Transverse colon (tissue), 4 donors: Measurements from ENCODE around the gene PDRG1. TPM values are rescaled to one million over a fixed set of nuclear protein-coding genes. Genes with fewer than 3 reads are reported as not detected.
"Not testable (repeated sequence)": the region's sequence is repeated elsewhere in the genome, so short reads cannot be mapped to it uniquely, and the experiment has no call there.

Experiments used
- DNase-seq: peaks from one replicate; pipeline ENCODE4 v3.0.0-alpha.2; 2019
- H3K27ac ChIP-seq, 4 donors: fragments of 200-600 bp; sonication (generic); 2 replicates each; pipeline ENCODE4 v1.5.1; 2016 to 2018; ENCODE audit warnings: inconsistent platforms in 4 of 4
- H3K27me3 ChIP-seq: fragments of 200-600 bp; sonication (generic); 2 replicates; pipeline ENCODE4 v1.5.1; 2017; ENCODE audit warnings: inconsistent platforms
- H3K36me3 ChIP-seq, 4 donors: fragments of 200-600 bp; sonication (generic); 2 replicates each; pipeline ENCODE4 v1.5.1; 2017 to 2019; ENCODE audit warnings: inconsistent platforms in 4 of 4
- H3K4me1 ChIP-seq, 4 donors: fragments of 200-600 bp; sonication (generic); 2 replicates each; pipeline ENCODE4 v1.5.1; 2017 to 2020; ENCODE audit warnings: inconsistent platforms in 4 of 4
- H3K4me3 ChIP-seq, 4 donors: fragments of 200-600 bp; sonication (generic); 1 replicate in 1 of 4; 2 replicates in 3 of 4; pipeline versions ENCODE4 v1.5.1 to v1.6.1; 2017 to 2019; ENCODE audit warnings: inconsistent platforms in 4 of 4
- H3K9me3 ChIP-seq, 2 donors: fragments of 200-600 bp; sonication (generic); 2 replicates each; pipeline ENCODE4 v1.5.1; 2017 to 2019; ENCODE audit warnings: inconsistent platforms in 2 of 2
- EP300 ChIP-seq: sonication (generic); formaldehyde crosslinking; IDR thresholded peaks from one replicate; pipeline ENCODE4 v1.6.1; 2017; ENCODE audit warnings: antibody characterized with exemption, low read depth
- POLR2A ChIP-seq: fragments of 450-650 bp; IDR thresholded peaks from one replicate; pipeline ENCODE4 v1.6.1; 2016; ENCODE audit warnings: antibody characterized with exemption, mild to moderate bottlenecking, moderate library complexity
- POLR2AphosphoS5 ChIP-seq, 3 donors: sonication (generic); formaldehyde crosslinking; IDR thresholded peaks; one replicate each; pipeline ENCODE4 v1.6.1; 2016; ENCODE audit warnings: antibody characterized with exemption in 3 of 3
- WGBS, 2 donors: methylation state at CpG; one replicate each; pipeline ENCODE4 v1.1.5; 2018; ENCODE audit warnings: low coverage in 1 of 2; 5-methylcytosine and 5-hydroxymethylcytosine counted together
- in situ Hi-C, 4 donors: fragments of 200-750 bp; cut with MboI; loops; one replicate each; pipeline versions ENCODE4 v1.15.0 to v1.15.1; 2017; ENCODE audit warnings: low sequenced_read_pairs in 3 of 4, low pct_ligation_motif_present in 1 of 4, low pct_unique_long_range_greater_than_20kb in 1 of 4
- intact Hi-C: fragments of 100-400 bp; cut with DNase I; formaldehyde crosslinking; loops from one replicate; pipeline ENCODE4 v1.15.1; 2023; ENCODE audit warnings: low total_unique reads
- total RNA-seq, 4 donors: library from RNA; depleted of rRNA; stranded (reverse); fragments of >200 nt; gene quantifications; one replicate each; pipeline ENCODE4 v1.1.0, GENCODE V29; 2016
- TF ChIP-seq, protein P1 (sequence below), 5 experiments: fragments of 200-600 bp in 3 of 5; fragments of 450-650 bp in 2 of 5; sonication (generic) in 3 of 5; IDR thresholded peaks; 1 replicate in 2 of 5; 2 replicates in 3 of 5; pipeline ENCODE4 v1.5.1; 2016 to 2017; ENCODE audit warnings: antibody characterized with exemption in 5 of 5, inconsistent platforms in 3 of 5, mild to moderate bottlenecking in 2 of 5, moderate library complexity in 1 of 5

PDRG1 gene
- total RNA-seq, 4 donors from 2014 or later, result 2.2 to 9.2 (median 6.5) TPM

DNA sequence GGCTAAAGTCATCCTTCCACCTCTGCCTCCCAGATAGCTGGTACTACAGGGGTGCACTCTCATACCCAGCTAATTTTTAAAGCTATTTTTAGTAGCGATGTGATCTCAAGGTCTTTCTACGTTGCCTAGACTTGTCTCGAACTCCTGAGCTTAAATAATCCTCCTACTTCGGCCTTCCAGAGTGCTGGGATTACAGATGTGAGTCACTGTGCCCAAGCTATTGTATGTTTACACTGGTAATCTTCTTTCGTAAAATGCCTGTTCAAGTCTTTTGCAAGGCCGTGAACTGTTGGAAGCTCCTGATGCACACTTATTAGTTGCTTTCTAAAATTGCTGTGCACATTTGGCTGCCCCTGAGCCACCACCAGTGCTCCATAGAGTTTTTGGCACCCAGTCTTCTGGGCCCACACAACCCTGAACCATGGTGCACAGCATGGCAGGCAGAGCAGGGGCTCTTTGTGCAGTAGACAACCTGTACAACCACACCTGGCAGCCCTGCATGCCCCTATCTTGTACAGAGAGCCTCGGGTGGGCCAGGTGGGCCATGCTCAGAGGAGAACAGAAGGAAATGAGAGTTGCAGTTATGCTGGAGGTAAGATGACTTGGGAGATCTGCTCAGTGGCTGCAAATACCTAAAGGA is 33.3 kb downstream of the PDRG1 start:
- no peak overlapping the region for H3K4me3 ChIP-seq
- intact Hi-C loops (no loop called here), in situ Hi-C loops (no loop called here)
- peaks cover 4% of the 10 kb centered on the region for H3K27me3 ChIP-seq
- no peaks in the 10 kb centered on the region for H3K36me3 ChIP-seq
- H3K27ac ChIP-seq, result no peak overlapping the region
- DNase-seq, result no peak
- H3K9me3 ChIP-seq, result no peaks in the 10 kb centered on the region
- TF ChIP-seq POLR2A (no peak), EP300 (no peak), POLR2AphosphoS5 (IDR thresholded peaks at IDR 0.05) (no peak)
- TF ChIP-seq, protein P1, sequence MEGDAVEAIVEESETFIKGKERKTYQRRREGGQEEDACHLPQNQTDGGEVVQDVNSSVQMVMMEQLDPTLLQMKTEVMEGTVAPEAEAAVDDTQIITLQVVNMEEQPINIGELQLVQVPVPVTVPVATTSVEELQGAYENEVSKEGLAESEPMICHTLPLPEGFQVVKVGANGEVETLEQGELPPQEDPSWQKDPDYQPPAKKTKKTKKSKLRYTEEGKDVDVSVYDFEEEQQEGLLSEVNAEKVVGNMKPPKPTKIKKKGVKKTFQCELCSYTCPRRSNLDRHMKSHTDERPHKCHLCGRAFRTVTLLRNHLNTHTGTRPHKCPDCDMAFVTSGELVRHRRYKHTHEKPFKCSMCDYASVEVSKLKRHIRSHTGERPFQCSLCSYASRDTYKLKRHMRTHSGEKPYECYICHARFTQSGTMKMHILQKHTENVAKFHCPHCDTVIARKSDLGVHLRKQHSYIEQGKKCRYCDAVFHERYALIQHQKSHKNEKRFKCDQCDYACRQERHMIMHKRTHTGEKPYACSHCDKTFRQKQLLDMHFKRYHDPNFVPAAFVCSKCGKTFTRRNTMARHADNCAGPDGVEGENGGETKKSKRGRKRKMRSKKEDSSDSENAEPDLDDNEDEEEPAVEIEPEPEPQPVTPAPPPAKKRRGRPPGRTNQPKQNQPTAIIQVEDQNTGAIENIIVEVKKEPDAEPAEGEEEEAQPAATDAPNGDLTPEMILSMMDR (IDR thresholded peaks at IDR 0.05), result no peak
- WGBS, 2 donors, result 66 to 70% methylated on average over 4 to 7 of the region's 7 CpGs
- no peaks in the 10 kb centered on the region for H3K4me1 ChIP-seq

- H3K4me1 ChIP-seq, H3K27ac ChIP-seq, H3K27me3 ChIP-seq, H3K36me3 ChIP-seq, H3K9me3 ChIP-seq, H3K4me3 ChIP-seq, in situ Hi-C loops, intact Hi-C loops, DNase-seq: not testable (repeated sequence)
- 13% methylated on average over 7 of the region's 7 CpGs; no CpG with 5 or more reads in 1 of the 2 donors for WGBS, 2 donors
Observed at GRCh38 chr20:31917962-31918412, 33.9 kb downstream of the PDRG1 start.

DNA sequence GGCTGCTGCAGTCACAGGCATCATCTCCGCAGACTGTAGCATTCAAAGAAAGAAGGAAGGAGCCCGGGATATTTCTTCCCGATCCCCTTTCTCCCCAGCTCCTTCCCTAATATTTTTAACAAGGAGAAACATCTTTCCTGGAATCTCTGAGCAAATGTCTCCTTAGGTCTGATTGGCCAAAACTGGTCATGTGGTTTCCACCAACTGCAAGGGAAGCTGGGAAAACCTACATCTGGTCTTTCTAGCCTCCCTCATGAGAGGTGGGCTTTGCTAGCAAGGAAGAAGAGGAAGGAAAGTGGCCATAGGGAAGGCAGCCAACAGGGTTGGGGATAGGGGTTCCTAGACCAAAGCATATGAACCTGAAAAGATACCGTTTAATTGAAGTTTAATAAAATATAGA is 35.1 kb downstream of the PDRG1 start:
- Histone ChIP-seq H3K4me1 (no peaks in the 10 kb centered on the region), H3K4me3 (no peak overlapping the region), H3K36me3 (no peaks in the 10 kb centered on the region), H3K27me3 (peaks cover 4% of the 10 kb centered on the region), H3K9me3 (no peaks in the 10 kb centered on the region), H3K27ac (no peak overlapping the region)
- no peak for DNase-seq
- in situ Hi-C loops, result no loop called here
- TF ChIP-seq POLR2AphosphoS5 (IDR thresholded peaks at IDR 0.05) (no peak), POLR2A (no peak), EP300 (no peak)
- TF ChIP-seq, protein P1 (IDR thresholded peaks at IDR 0.05), result no peak
- 79 to 85% methylated on average over 4 of the region's 4 CpGs for WGBS, 2 donors
- intact Hi-C loops, result no loop called here

GRCh38 chr20:31915491-31916280 is 36.2 kb downstream of the PDRG1 start:
- in situ Hi-C loops, result no loop called here
- WGBS, 2 donors, result 42 to 46% methylated on average over 4 to 7 of the region's 7 CpGs

More at GRCh38 chr20:31915491-31916280, 36.2 kb downstream of the PDRG1 start:
- intact Hi-C loops, result no loop called here
- Histone ChIP-seq H3K9me3 (no peaks in the 10 kb centered on the region), H3K4me3 (no peak overlapping the region), H3K36me3 (no peaks in the 10 kb centered on the region), H3K27me3 (peaks cover 4% of the 10 kb centered on the region), H3K27ac (no peak overlapping the region), H3K4me1 (no peaks in the 10 kb centered on the region)
- no peak for TF ChIP-seq EP300
- no peak for TF ChIP-seq POLR2AphosphoS5 (IDR thresholded peaks at IDR 0.05)
- no peak for TF ChIP-seq POLR2A
- TF ChIP-seq, protein P1 (IDR thresholded peaks at IDR 0.05), result no peak
- DNase-seq, result no peak
